CD4-positive, alpha-beta T cell (primary cell): Measurements from ENCODE around the gene CENPP. TPM values are rescaled to one million over a fixed set of nuclear protein-coding genes. Genes with fewer than 3 reads are reported as not detected.

Experiments used
- ATAC-seq: fragments of 200-7000 bp; cut with Tn5 transposase; one replicate; pipeline ENCODE4 v1.10.0; 2022; ENCODE audit warnings: mild to moderate bottlenecking; ENCODE audit not compliant: poor library complexity
- CTCF ChIA-PET: fragments of 350-600 bp; sonication (Branson Sonifier 250); formaldehyde crosslinking; loops from one replicate; lab custom pipeline; 2021; ENCODE audit warnings: antibody characterized with exemption, inconsistent platforms; lab: Charles Lee
- POLR2A ChIA-PET: fragments of 350-600 bp; sonication (Branson Sonifier 250); formaldehyde crosslinking; loops from one replicate; lab custom pipeline; 2021; ENCODE audit warnings: antibody characterized with exemption, inconsistent platforms; lab: Charles Lee
- DNase-seq, 14 experiments: peaks; one replicate each; pipeline ENCODE4 v3.0.0-alpha.2; 2013 to 2020; ENCODE audit warnings: mixed read lengths in 2 of 14
- H3K27ac ChIP-seq, 2 donors: one replicate each; pipeline versions ENCODE4 v1.5.1 to v1.7.0; 2013; ENCODE audit warnings: low read length in 2 of 2, low read depth in 1 of 2, mild to moderate bottlenecking in 1 of 2
- H3K27me3 ChIP-seq, 2 experiments: 1 replicate in 1 of 2; 2 replicates in 1 of 2; pipeline versions ENCODE4 v1.6.1 to v1.7.0; 2013; ENCODE audit warnings: low read length in 2 of 2, control low read depth in 1 of 2, mild to moderate bottlenecking in 1 of 2, moderate library complexity in 1 of 2; ENCODE audit not compliant: insufficient read depth in 2 of 2, control insufficient read depth in 1 of 2
- H3K36me3 ChIP-seq: one replicate; pipeline ENCODE4 v1.6.1; 2013; ENCODE audit warnings: low read length, control low read depth; ENCODE audit not compliant: insufficient read depth
- H3K4me1 ChIP-seq: one replicate; pipeline ENCODE4 v1.6.1; 2013; ENCODE audit warnings: low read length, control low read depth; ENCODE audit not compliant: insufficient read depth
- H3K4me3 ChIP-seq: one replicate; pipeline ENCODE4 v1.5.1; 2013; ENCODE audit warnings: mild to moderate bottlenecking, low read length, moderate library complexity
- H3K9me3 ChIP-seq, 2 experiments: 1 replicate in 1 of 2; 2 replicates in 1 of 2; pipeline versions ENCODE4 v1.6.1 to v1.7.0; 2013; ENCODE audit warnings: low read length in 2 of 2, mild to moderate bottlenecking in 2 of 2, control low read depth in 1 of 2, moderate library complexity in 1 of 2; ENCODE audit not compliant: control insufficient read depth in 1 of 2, insufficient read depth in 1 of 2
- H3K27ac Mint-ChIP-seq: one replicate; pipeline ENCODE4 v1.8.0; 2020; ENCODE audit warnings: mixed read lengths
- H3K27me3 Mint-ChIP-seq: one replicate; pipeline ENCODE4 v1.8.0; 2021; ENCODE audit warnings: mixed read lengths
- H3K36me3 Mint-ChIP-seq: one replicate; pipeline ENCODE4 v1.8.0; 2021; ENCODE audit warnings: low read depth, mixed read lengths
- H3K4me1 Mint-ChIP-seq: one replicate; pipeline ENCODE4 v1.8.0; 2021; ENCODE audit warnings: low read depth, mixed read lengths
- H3K4me3 Mint-ChIP-seq: one replicate; pipeline ENCODE4 v1.8.0; 2020; ENCODE audit warnings: mild to moderate bottlenecking, mixed read lengths
- H3K9me3 Mint-ChIP-seq: one replicate; pipeline ENCODE4 v1.8.0; 2020; ENCODE audit warnings: mixed read lengths
- intact Hi-C, 2 experiments: fragments of 100-400 bp; cut with DNase I in 1 of 2; cut with micrococcal nuclease in 1 of 2; formaldehyde crosslinking; loops; one replicate each; pipeline versions ENCODE4 v1.15.1 to v1.9.0; 2023 to 2025; cut with DNase I, micrococcal nuclease
- total RNA-seq, 174 experiments: library from RNA in 2 of 174; stranded (reverse) in 2 of 174; gene quantifications; one replicate each; pipeline ENCODE4 v1.2.3 and lab custom pipeline; 2021 to 2026
- TF ChIP-seq, protein P1 (sequence below): fragments of 200-600 bp; IDR thresholded peaks from one replicate; pipeline ENCODE4 v1.8.0; 2022; ENCODE audit warnings: antibody characterized with exemption, mild to moderate bottlenecking

CENPP gene
- total RNA-seq, 2 experiments from 2014 or later: 4.8 TPM

DNA sequence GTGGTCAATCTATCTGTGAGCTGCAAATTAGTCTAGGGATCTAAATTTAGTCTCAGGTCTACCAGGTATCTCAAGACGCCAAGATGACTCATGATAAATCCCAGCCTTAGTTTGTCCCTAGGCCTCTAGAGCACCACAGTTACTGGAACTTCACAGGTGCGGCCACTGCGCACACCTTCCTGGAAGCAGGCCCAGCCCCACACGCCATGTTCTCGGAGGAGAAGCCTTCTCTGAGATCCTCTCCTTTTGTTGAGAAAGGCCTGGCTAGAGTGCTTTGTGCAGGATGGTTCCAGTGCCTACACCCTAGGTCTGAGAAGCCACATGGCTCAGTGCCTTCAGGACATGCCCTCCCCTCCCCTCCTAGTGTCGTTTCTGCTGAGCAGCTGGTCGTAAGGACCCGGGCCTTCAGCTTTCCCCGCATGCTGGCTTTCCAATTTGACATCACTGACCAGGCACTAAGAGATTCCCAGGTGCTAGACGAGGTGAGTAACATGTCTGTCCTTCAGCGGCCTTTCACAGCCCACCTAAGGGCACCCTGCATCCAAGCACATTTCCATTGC, 292.3 kb downstream of the CENPP start:
- CTCF ChIA-PET: no interaction called here
- no peaks in the 10 kb centered on the region for H3K27me3 Mint-ChIP-seq
- H3K36me3 ChIP-seq: peaks cover 73% of the 10 kb centered on the region
- no peaks in the 10 kb centered on the region for H3K9me3 ChIP-seq
- POLR2A ChIA-PET: no interaction called here
- no peak overlapping the region for H3K4me3 Mint-ChIP-seq
- TF ChIP-seq, protein P1, sequence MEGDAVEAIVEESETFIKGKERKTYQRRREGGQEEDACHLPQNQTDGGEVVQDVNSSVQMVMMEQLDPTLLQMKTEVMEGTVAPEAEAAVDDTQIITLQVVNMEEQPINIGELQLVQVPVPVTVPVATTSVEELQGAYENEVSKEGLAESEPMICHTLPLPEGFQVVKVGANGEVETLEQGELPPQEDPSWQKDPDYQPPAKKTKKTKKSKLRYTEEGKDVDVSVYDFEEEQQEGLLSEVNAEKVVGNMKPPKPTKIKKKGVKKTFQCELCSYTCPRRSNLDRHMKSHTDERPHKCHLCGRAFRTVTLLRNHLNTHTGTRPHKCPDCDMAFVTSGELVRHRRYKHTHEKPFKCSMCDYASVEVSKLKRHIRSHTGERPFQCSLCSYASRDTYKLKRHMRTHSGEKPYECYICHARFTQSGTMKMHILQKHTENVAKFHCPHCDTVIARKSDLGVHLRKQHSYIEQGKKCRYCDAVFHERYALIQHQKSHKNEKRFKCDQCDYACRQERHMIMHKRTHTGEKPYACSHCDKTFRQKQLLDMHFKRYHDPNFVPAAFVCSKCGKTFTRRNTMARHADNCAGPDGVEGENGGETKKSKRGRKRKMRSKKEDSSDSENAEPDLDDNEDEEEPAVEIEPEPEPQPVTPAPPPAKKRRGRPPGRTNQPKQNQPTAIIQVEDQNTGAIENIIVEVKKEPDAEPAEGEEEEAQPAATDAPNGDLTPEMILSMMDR: no peak
- no peaks in the 10 kb centered on the region for H3K4me1 ChIP-seq
- no peak overlapping the region for H3K27ac Mint-ChIP-seq
- peaks cover 72% of the 10 kb centered on the region for H3K36me3 Mint-ChIP-seq
- no peak overlapping the region for H3K4me3 ChIP-seq
- H3K27me3 ChIP-seq: no peaks in the 10 kb centered on the region
- DNase-seq (no peak), ATAC-seq (no peak)
- no peaks in the 10 kb centered on the region for H3K4me1 Mint-ChIP-seq
- H3K9me3 Mint-ChIP-seq: no peaks in the 10 kb centered on the region
- no peak overlapping the region for H3K27ac ChIP-seq
- intact Hi-C loops: no loop called here

DNA sequence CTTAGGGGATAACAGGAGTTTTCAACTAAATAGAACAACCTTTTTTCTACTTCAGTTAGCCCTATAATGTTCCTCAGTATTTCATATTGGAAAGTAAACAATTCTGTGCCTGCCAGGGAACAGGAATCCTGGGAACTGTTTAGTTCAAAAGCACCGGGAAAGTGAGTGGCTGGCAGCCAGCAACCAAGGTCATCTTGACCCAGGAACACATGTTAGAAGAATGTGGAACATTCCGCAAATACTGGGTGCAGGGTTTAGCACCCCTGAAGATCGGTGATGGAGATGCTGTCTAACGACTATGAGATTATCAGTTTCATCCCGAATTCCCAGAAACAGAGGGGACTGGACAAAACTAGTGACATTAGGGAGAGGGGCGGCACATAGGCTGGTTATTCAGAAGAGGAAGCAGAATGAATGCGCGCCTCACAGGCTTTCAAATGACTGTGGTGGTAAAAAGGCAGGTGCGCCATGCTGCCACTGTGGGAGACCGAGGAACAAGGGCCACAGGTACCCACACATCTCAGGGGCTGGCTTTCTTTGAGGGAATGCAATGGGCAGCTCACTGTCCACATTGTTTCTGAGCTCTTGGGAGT, 293.0 kb downstream of the CENPP start:
- intact Hi-C loops: no loop called here

DNA sequence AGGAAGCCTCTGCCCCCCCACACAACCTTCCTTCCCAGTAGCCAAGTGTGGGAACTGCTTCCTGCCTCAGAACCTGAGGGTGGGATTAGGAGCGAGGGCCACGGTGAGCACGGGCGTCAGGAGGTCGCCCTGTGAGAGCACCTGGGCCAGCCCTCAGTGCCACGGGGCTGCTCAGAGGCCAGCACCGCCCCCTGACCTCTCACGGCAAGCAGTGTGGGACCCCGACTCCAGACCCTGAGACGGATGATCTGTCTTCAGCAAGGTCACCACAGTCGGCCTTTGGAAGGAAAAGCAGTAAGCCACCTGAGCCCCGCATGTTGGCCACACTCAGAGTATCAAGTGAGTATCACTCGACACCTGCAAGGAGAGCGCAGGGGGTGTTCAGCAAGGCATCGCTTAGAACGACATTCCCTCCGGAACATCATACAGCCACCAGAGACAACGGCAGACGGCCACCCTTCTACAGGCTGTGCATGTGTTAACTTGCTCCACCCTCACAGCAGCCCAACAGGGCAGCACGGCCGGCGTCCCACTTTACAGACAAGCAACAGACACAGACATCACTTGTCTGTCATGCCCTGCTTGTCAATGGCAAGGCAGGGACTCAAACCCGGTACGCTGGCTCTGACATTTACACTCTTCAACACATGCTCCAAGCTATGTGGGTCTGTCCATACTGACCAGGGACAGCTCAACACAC, 294.0 kb downstream of the CENPP start:
- no peak overlapping the region for H3K4me3 Mint-ChIP-seq
- TF ChIP-seq, protein P1: no peak
- DNase-seq (no peak), ATAC-seq (no peak)
- H3K27me3 Mint-ChIP-seq: no peaks in the 10 kb centered on the region
- no peak overlapping the region for H3K27ac Mint-ChIP-seq
- peaks cover 71% of the 10 kb centered on the region for H3K36me3 Mint-ChIP-seq
- POLR2A ChIA-PET: no interaction called here
- H3K9me3 Mint-ChIP-seq: no peaks in the 10 kb centered on the region
- Histone ChIP-seq H3K9me3 (no peaks in the 10 kb centered on the region), H3K36me3 (peaks cover 65% of the 10 kb centered on the region), H3K4me1 (no peaks in the 10 kb centered on the region), H3K27ac (no peak overlapping the region), H3K27me3 (no peaks in the 10 kb centered on the region), H3K4me3 (no peak overlapping the region)
- intact Hi-C loops: no loop called here
- H3K4me1 Mint-ChIP-seq: no peaks in the 10 kb centered on the region
- CTCF ChIA-PET: no interaction called here

More for the DNA sequence above, 293.0 kb downstream of the CENPP start:
- H3K9me3 Mint-ChIP-seq: no peaks in the 10 kb centered on the region
- ChIA-PET POLR2A (no interaction called here), CTCF (no interaction called here)
- DNase-seq (no peak), ATAC-seq (no peak)
- H3K27me3 Mint-ChIP-seq: no peaks in the 10 kb centered on the region
- peaks cover 75% of the 10 kb centered on the region for H3K36me3 Mint-ChIP-seq
- Histone ChIP-seq H3K36me3 (peaks cover 67% of the 10 kb centered on the region), H3K9me3 (no peaks in the 10 kb centered on the region), H3K4me3 (no peak overlapping the region), H3K27ac (no peak overlapping the region), H3K4me1 (no peaks in the 10 kb centered on the region), H3K27me3 (no peaks in the 10 kb centered on the region)
- H3K4me1 Mint-ChIP-seq: no peaks in the 10 kb centered on the region
- no peak overlapping the region for H3K27ac Mint-ChIP-seq
- H3K4me3 Mint-ChIP-seq: no peak overlapping the region
- TF ChIP-seq, protein P1: no peak
